ENCODE results near the gene DAAM2. TPM values are rescaled to one million over a fixed set of nuclear protein-coding genes. Genes with fewer than 3 reads are reported as not detected.

Gene DAAM2
- total and polyA plus RNA-seq, 2 of the 8 experiments (the other 6 are each of a cell fraction or from before 2014, with no cell fraction given) = 1.5 to 2.9 TPM

GRCh38 chr6:39920157-39920556 is 128.0 kb downstream of the DAAM2 start (continued):
- no peak for TF ChIP-seq NANOG (IDR thresholded peaks at IDR 0.05; ENCODE audit: insufficient read depth, low read depth, low read length, poor library complexity, severe bottlenecking)
- TF ChIP-seq CHD2 (IDR thresholded peaks at IDR 0.05; ENCODE audit: low read length) = no peak
- TF ChIP-seq TBP (IDR thresholded peaks at IDR 0.05; ENCODE audit: low read depth, low read length) = no peak
- no peak for TF ChIP-seq BRCA1 (IDR thresholded peaks at IDR 0.05; ENCODE audit: low read depth, low read length)
- TF ChIP-seq JUND (IDR thresholded peaks at IDR 0.05; ENCODE audit: low read length) = no peak
- TF ChIP-seq GABPA (IDR thresholded peaks at IDR 0.05; ENCODE audit: borderline replicate concordance, insufficient read depth, low read length) = no peak
- no peak for TF ChIP-seq TCF12 (IDR thresholded peaks at IDR 0.05; ENCODE audit: low read depth, low read length)
- TF ChIP-seq EGR1 (IDR thresholded peaks at IDR 0.05; ENCODE audit: borderline replicate concordance, low read depth, low read length) = no peak
